ENCODE results near the gene HERC6. TPM values are rescaled to one million over a fixed set of nuclear protein-coding genes. Genes with fewer than 3 reads are reported as not detected.

The HERC6 gene
- total RNA-seq, 1 experiment from 2014 or later = 6.5 TPM

DNA sequence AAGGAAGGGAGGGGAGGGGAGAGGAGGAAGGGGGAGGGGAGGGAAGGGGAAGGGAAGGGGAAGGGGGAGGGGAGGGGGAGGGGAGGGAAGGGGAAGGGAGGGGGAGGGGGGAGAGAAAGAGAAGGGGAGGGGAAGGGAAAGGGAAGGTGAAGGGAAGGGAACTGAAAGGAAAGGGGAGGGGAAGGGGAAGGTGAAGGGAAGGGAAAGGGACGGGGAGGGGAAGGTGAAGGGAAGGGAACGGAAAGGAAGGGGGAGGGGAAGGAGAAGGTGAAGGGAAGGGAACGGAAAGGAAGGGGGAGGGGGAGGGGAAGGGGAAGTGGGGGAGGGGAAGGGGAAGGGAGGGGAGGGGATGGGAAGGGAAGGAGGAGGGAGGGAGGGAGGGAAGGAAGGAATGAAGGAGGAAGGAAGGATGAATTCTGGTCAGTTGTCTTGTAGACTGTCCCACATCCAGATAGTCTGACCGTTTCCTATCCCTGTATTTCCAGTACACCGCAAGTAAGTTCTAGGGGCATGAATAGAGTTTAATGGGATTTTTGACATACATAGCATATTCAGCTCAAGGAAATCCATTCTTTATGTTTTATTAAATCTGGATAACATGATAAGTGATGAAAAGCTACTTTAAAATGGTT, 98.7 kb downstream of the HERC6 start:
- in situ Hi-C loops (cut with HindIII; ENCODE audit: low sequenced_read_pairs) = no loop called here

GRCh38 chr4:88478247-88478646, 99.6 kb downstream of the HERC6 start:
- in situ Hi-C loops (cut with HindIII; ENCODE audit: low sequenced_read_pairs) = no loop called here

More for the DNA sequence above, 98.7 kb downstream of the HERC6 start:
- DNase-seq (ENCODE audit: low spot score) = no peak

GRCh38 chr4:88481537-88481936, 102.9 kb downstream of the HERC6 start:
- in situ Hi-C loops (cut with HindIII; ENCODE audit: low sequenced_read_pairs) = no loop called here
- no peak for DNase-seq (ENCODE audit: low spot score)

More at GRCh38 chr4:88478247-88478646, 99.6 kb downstream of the HERC6 start:
- DNase-seq (ENCODE audit: low spot score) = no peak

DNA sequence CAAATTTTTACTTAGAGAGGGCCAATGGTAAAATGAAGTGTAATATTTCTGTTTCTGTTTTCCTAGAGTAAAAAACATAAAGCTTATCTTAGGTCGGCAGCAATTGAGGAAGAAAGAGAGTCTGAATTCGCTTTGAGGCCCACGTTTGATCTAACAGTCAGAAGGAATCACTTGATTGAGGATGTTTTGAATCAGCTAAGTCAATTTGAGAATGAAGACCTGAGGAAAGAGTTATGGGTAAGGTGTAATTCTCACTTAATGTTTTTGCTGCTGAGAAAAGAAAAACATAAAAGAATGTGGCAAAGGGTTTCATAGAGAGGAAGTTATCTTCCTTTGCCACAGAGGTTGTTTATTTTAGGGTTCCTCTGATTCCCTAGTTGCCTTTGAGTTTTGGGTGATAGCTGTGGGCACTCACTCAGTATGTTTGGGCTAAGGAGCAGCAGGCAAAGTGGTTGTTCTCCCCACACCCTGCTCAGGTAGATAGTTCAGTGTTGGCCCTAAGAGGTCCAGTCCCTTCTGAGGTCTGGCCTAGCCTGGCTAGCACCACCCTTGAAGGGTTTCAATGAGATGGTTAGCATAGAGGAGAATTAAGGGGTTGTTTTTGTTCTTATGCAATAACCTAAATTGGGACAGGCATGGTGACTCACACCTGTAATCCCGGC, 110.6 kb downstream of the HERC6 start:
- no peak for DNase-seq (ENCODE audit: low spot score)
- in situ Hi-C loops (cut with HindIII; ENCODE audit: low sequenced_read_pairs) = no loop called here

Other genes starting within 250 kb of the HERC6 start
- gene ABCG2, start 220.2 kb upstream of the HERC6 start, total RNA-seq (2014; rRNA removed; shearing (Covaris generic)) = 310 and 332 TPM in 2 replicates
- gene PPM1K, start 94.3 kb upstream of the HERC6 start, total RNA-seq (2014; rRNA removed; shearing (Covaris generic)) = 21.2 and 21.4 TPM in 2 replicates
- 19.4 and 23.5 TPM in 2 replicates for gene HERC5, start 78.3 kb downstream of the HERC6 start, total RNA-seq (2014; rRNA removed; shearing (Covaris generic))
- gene PYURF, start 144.9 kb downstream of the HERC6 start, total RNA-seq (2014; rRNA removed; shearing (Covaris generic)) = 177 and 198 TPM in 2 replicates
- gene HERC3, start 213.6 kb downstream of the HERC6 start, total RNA-seq (2014; rRNA removed; shearing (Covaris generic)) = 0.78 and 4.1 TPM in 2 replicates